ENCODE measurements around the gene ADCY3. TPM values are rescaled to one million over a fixed set of nuclear protein-coding genes. Genes with fewer than 3 reads are reported as not detected.

The ADCY3 gene
- total and polyA plus RNA-seq, 2 of the 13 experiments (the other 11 are each of a cell fraction or from before 2014, with no cell fraction given) = 0.11 to 0.61 TPM

DNA sequence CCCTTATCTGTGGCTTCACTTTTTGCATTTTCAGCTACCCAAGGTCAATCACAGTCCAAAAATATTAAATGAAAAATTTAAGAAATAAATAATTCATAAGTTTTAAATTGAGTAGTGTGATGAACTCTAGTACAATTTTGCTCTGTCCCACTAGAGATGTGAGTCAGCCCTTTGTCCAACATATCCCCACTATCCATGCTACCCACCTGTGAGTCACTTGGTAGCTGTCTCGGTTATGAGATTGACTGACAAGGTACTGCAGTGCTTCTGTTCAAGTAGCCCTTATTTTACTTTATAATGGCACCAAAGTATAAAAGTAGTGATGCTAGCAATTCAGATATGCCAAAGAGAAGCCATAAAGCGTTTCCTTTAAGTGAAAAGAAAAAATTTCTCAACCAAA lies 28.8 kb downstream of the ADCY3 start (continued):
- TF ChIP-seq ZNF253 (CRISPR knock-in tag; IDR thresholded peaks at IDR 0.05; ENCODE audit: borderline replicate concordance) = no peak
- TF ChIP-seq KAT2B (IDR thresholded peaks at IDR 0.05; ENCODE audit: borderline replicate concordance, low read depth, low read length) = no peak
- TF ChIP-seq, protein P1, sequence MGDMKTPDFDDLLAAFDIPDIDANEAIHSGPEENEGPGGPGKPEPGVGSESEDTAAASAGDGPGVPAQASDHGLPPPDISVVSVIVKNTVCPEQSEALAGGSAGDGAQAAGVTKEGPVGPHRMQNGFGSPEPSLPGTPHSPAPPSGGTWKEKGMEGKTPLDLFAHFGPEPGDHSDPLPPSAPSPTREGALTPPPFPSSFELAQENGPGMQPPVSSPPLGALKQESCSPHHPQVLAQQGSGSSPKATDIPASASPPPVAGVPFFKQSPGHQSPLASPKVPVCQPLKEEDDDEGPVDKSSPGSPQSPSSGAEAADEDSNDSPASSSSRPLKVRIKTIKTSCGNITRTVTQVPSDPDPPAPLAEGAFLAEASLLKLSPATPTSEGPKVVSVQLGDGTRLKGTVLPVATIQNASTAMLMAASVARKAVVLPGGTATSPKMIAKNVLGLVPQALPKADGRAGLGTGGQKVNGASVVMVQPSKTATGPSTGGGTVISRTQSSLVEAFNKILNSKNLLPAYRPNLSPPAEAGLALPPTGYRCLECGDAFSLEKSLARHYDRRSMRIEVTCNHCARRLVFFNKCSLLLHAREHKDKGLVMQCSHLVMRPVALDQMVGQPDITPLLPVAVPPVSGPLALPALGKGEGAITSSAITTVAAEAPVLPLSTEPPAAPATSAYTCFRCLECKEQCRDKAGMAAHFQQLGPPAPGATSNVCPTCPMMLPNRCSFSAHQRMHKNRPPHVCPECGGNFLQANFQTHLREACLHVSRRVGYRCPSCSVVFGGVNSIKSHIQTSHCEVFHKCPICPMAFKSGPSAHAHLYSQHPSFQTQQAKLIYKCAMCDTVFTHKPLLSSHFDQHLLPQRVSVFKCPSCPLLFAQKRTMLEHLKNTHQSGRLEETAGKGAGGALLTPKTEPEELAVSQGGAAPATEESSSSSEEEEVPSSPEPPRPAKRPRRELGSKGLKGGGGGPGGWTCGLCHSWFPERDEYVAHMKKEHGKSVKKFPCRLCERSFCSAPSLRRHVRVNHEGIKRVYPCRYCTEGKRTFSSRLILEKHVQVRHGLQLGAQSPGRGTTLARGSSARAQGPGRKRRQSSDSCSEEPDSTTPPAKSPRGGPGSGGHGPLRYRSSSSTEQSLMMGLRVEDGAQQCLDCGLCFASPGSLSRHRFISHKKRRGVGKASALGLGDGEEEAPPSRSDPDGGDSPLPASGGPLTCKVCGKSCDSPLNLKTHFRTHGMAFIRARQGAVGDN (CRISPR knock-in tag; IDR thresholded peaks at IDR 0.05) = no peak

DNA sequence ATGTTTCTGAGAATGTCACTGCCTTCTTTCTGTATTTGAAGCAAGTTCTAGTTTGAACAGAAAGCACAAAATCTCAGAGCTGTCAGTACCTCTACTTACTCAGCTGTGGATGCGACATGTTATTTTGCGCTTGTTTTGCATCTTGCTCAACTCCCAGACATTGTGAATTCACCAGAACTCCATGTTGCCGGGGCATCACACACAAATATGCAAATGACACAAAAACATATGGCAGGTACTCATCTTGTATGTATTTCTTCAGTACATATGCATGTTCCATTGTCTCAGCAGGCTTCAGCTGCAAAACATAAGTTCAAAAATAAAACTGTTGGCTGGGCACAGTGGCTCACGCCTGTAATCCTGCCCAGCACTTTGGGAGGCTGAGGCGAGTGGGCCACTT lies 30.8 kb downstream of the ADCY3 start:
- no TSS peak for BruUV-seq (replicated peaks)
- Histone ChIP-seq H3K4me2 (ENCODE audit: low read depth, low read length) (no peak overlapping the region), H3K4me1 (ENCODE audit: insufficient read depth, low read length) (no peaks in the 10 kb centered on the region), H3K27ac (ENCODE audit: extremely low read length, insufficient read depth, low read length) (no peak overlapping the region), H3K9me3 (ENCODE audit: low read length) (peaks cover 5% of the 10 kb centered on the region; the same call in 1 of the 2 replicates), H4K20me1 (ENCODE audit: insufficient read depth, low read length) (no peaks in the 10 kb centered on the region; the same call in 1 of the 2 replicates), H3K27me3 (ENCODE audit: control insufficient read depth in 1 of 2, insufficient read depth in 2 of 2, low read length in 2 of 2) (peaks cover 0 to 16% of the 10 kb centered on the region in 2 experiments; a peak in 3 of 5 replicates), H3K36me3 (replicated peaks in 1 of 2; ENCODE audit: control insufficient read depth in 1 of 2, insufficient read depth in 2 of 2, low read length in 2 of 2) (no peaks in the 10 kb centered on the region), H3K9ac (ENCODE audit: insufficient read depth, low read depth, low read length) (no peak overlapping the region), H3K79me2 (ENCODE audit: insufficient read depth, low read length) (no peaks in the 10 kb centered on the region), H3K4me3 (replicated peaks in 1 of 3; ENCODE audit: insufficient read depth in 1 of 3, low read depth in 2 of 3, low read length in 3 of 3) (no peak overlapping the region), H2AFZ (ENCODE audit: low read length) (no peak overlapping the region)
- in situ Hi-C loops (cut with HindIII; ENCODE audit: extremely low pct_ligation_motif_present, low pct_unique_long_range_greater_than_20kb) (no loop called here), intact Hi-C loops (cut with micrococcal nuclease; ENCODE audit: unreplicated experiment) (no loop called here)
- WGBS (ENCODE audit: low lambda C conversion rate) = 24% methylated on average over 5 of the region's 5 CpGs
- ChIA-PET CTCF (ENCODE audit: low intra/inter-chr PET ratio, low total read pairs) (no interaction called here), POLR2A (no interaction called here)
- DNase-seq (ENCODE audit: low spot score) = no peak
- no peak for FAIRE-seq
- TF ChIP-seq GZF1 (CRISPR knock-in tag; IDR thresholded peaks at IDR 0.05) (no peak), BRD4 (CRISPR knock-in tag; IDR thresholded peaks at IDR 0.05) (no peak), MIER2 (CRISPR knock-in tag; IDR thresholded peaks at IDR 0.05) (no peak), ZNF556 (CRISPR knock-in tag; IDR thresholded peaks at IDR 0.05; ENCODE audit: borderline replicate concordance) (no peak), ZBTB7A (CRISPR knock-in tag; IDR thresholded peaks at IDR 0.05) (no peak)
- ATAC-seq = no peak

All from HepG2 (cell line).